ENCODE results near the gene UMAD1. TPM values are rescaled to one million over a fixed set of nuclear protein-coding genes. Genes with fewer than 3 reads are reported as not detected.

UMAD1 gene
- total RNA-seq, 6 experiments from 2014 or later: 7.6 to 15.3 (median 9.5) TPM

DNA sequence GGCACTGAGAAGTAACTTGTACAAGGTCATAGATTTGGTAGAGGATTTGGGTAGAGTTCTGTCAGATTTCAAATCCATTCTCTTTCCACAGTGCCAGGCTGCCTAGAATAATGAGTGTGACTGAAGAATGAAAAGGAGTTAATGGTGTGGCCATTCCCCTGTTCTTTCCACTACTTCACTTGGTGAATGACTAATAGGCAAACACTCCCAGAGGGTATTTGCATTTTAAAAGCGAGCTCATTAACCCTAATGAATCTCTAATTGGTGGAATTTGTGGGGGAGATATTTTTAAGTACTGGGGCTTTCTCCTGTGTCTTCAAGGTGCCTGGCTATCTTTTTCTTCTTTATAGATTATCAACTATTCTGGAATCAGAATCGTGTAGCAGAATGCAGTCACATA lies 152.7 kb downstream of the UMAD1 start:
- Histone ChIP-seq H3K27ac (no peak overlapping the region), H3K4me1 (no peaks in the 10 kb centered on the region), H3K9me3 (no peaks in the 10 kb centered on the region), H3K36me3 (no peaks in the 10 kb centered on the region), H3K4me3 (no peak overlapping the region), H3K27me3 (no peaks in the 10 kb centered on the region)
- 74% methylated on average over 2 of the region's 2 CpGs for WGBS (ENCODE audit: insufficient coverage, low coverage, low lambda C conversion rate, missing lambda C conversion rate)
- no peak for DNase-seq
- TF ChIP-seq, protein P1, sequence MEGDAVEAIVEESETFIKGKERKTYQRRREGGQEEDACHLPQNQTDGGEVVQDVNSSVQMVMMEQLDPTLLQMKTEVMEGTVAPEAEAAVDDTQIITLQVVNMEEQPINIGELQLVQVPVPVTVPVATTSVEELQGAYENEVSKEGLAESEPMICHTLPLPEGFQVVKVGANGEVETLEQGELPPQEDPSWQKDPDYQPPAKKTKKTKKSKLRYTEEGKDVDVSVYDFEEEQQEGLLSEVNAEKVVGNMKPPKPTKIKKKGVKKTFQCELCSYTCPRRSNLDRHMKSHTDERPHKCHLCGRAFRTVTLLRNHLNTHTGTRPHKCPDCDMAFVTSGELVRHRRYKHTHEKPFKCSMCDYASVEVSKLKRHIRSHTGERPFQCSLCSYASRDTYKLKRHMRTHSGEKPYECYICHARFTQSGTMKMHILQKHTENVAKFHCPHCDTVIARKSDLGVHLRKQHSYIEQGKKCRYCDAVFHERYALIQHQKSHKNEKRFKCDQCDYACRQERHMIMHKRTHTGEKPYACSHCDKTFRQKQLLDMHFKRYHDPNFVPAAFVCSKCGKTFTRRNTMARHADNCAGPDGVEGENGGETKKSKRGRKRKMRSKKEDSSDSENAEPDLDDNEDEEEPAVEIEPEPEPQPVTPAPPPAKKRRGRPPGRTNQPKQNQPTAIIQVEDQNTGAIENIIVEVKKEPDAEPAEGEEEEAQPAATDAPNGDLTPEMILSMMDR (IDR thresholded peaks at IDR 0.05): no peak
- no peak for TF ChIP-seq POLR2A (IDR thresholded peaks at IDR 0.05)
- ATAC-seq: no peak
- intact Hi-C loops (cut with DNase I): no loop called here

DNA sequence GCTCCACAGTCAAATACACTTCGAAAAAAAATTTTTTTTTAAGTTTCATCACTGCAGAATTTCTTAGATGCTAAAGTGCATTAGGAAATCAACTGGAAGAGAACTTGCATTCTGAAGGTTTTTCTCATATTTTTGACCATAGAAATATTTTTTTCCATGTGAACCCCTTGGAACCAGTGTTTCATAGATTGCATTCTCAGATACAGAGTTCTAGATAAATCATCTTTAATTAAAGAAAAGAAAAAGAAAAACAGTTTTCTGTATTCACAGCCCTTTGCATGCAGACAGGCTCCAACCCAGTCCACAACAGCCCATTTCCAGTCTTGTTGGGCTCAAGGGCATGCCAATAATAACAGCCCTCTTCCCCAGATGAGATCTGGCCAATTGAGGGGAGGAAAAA lies 153.4 kb downstream of the UMAD1 start:
- DNase-seq: no peak
- Histone ChIP-seq H3K36me3 (no peaks in the 10 kb centered on the region), H3K27ac (no peak overlapping the region), H3K9me3 (no peaks in the 10 kb centered on the region), H3K27me3 (no peaks in the 10 kb centered on the region), H3K4me1 (peaks cover 0 to under 1% (median 0%) of the 10 kb centered on the region in 4 donors), H3K4me3 (no peak overlapping the region)
- WGBS (ENCODE audit: insufficient coverage, low coverage, low lambda C conversion rate, missing lambda C conversion rate): 86% methylated on average over 1 of the region's 1 CpG
- TF ChIP-seq, protein P1 (IDR thresholded peaks at IDR 0.05): no peak
- no peak for TF ChIP-seq POLR2A (IDR thresholded peaks at IDR 0.05)
- no peak for ATAC-seq
- intact Hi-C loops (cut with DNase I): no loop called here

DNA sequence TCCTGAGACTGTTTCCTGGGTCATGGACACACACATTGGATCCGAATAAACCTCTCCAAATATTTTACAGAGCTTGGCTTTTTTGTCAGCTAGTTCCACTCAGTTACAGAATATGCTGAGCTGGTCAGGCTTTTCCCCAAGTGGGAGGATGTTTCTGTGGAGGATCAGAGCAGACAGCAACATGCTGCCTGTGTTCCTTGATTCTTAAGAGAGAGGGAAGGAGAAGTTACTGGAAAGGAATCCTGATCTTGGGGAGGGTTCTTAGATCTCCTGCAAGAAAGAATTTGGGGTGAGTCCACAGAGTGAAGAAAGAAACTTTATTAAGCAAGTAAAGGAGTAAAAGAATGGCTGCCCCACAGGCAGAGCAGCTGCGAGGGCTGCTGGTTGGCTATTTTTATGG lies 154.7 kb downstream of the UMAD1 start:
- 94% methylated on average over 2 of the region's 2 CpGs for WGBS (ENCODE audit: insufficient coverage, low coverage, low lambda C conversion rate, missing lambda C conversion rate)
- Histone ChIP-seq H3K4me3 (no peak overlapping the region), H3K27me3 (no peaks in the 10 kb centered on the region), H3K36me3 (no peaks in the 10 kb centered on the region), H3K27ac (no peak overlapping the region), H3K9me3 (no peaks in the 10 kb centered on the region), H3K4me1 (peaks cover 0 to 7% (median 0%) of the 10 kb centered on the region in 4 donors)
- DNase-seq (no peak), ATAC-seq (no peak)
- intact Hi-C loops (cut with DNase I): no loop called here
- no peak for TF ChIP-seq POLR2A (IDR thresholded peaks at IDR 0.05)
- TF ChIP-seq, protein P1 (IDR thresholded peaks at IDR 0.05): no peak

DNA sequence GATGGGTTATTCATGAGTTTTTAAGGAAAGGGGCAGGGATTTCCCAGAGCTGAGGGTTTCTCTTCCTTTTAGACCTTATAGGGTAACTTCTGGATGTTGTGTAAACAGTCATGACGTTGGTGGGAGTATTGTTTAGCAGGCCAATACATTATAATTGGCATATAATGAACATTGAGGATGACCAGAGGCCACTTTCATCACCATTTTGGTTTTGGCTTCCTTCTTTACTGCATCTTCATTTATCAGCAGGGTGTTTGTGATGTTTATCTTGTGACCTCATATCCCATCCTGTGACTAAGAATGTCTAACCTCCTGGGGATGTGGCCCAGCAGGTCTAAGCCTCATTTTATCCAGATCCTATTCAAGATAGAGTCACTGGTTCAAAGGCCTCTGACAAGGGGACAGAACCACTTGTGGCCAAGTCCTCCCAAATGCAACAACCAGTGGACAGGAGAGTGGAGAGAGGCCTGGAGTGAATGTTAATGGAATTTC lies 155.1 kb downstream of the UMAD1 start:
- Histone ChIP-seq H3K36me3 (no peaks in the 10 kb centered on the region), H3K27ac (no peak overlapping the region), H3K9me3 (no peaks in the 10 kb centered on the region), H3K4me1 (peaks cover 0 to 7% (median 0%) of the 10 kb centered on the region in 4 donors), H3K4me3 (no peak overlapping the region), H3K27me3 (no peaks in the 10 kb centered on the region)
- intact Hi-C loops (cut with DNase I): no loop called here
- TF ChIP-seq, protein P1 (IDR thresholded peaks at IDR 0.05): no peak
- no peak for TF ChIP-seq POLR2A (IDR thresholded peaks at IDR 0.05)
- peak in 1 of 4 donors; percentile 39 for ATAC-seq
- 100% methylated on average over 1 of the region's 1 CpG for WGBS (ENCODE audit: insufficient coverage, low coverage, low lambda C conversion rate, missing lambda C conversion rate)
- DNase-seq: no peak

DNA sequence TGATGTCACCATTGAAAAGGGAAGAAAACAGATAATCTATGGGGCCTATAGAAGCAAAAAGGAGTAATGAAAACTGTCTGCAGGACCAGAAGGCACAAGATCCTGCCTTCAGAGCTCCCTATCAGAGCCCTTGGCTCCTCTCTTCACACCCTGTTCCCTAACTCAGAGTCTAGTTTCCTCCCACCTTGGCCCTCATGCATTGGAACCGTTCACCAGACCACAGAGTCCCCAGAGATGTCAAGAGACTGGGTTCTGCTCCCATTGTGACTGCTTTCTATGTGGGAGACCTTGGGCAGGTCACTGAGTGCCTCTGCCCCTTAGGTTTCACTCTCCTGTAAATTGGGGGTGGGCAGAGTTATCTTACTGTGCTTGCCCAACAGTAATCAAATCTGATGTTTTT lies 158.0 kb downstream of the UMAD1 start:
- no peak for TF ChIP-seq POLR2A (IDR thresholded peaks at IDR 0.05)
- TF ChIP-seq, protein P1 (IDR thresholded peaks at IDR 0.05): no peak
- ATAC-seq (peak in 2 of 4 donors; percentile 12 to 26), DNase-seq (no peak)
- H3K36me3 ChIP-seq: no peaks in the 10 kb centered on the region
- intact Hi-C loops (cut with DNase I): no loop called here
- no peaks in the 10 kb centered on the region for H3K27me3 ChIP-seq
- H3K4me1 ChIP-seq: peaks cover 0 to 7% (median 0%) of the 10 kb centered on the region in 4 donors
- no peak overlapping the region for H3K4me3 ChIP-seq
- no peak overlapping the region for H3K27ac ChIP-seq
- no peaks in the 10 kb centered on the region for H3K9me3 ChIP-seq
- WGBS (ENCODE audit: insufficient coverage, low coverage, low lambda C conversion rate, missing lambda C conversion rate): 50% methylated on average over 1 of the region's 1 CpG
